ENCODE data around the gene TMCO5A.

- TF ChIP-seq POLR2AphosphoS5 (IDR thresholded peaks at IDR 0.05; ENCODE audit: low read depth, low read length) (no peak), CTCF (IDR thresholded peaks at IDR 0.05) (no peak), SIN3A (IDR thresholded peaks at IDR 0.05; ENCODE audit: borderline replicate concordance, insufficient read depth, low read depth, low read length) (no peak), REST (IDR thresholded peaks at IDR 0.05; ENCODE audit: insufficient read depth in 1 of 2, low read depth in 2 of 2, low read length in 1 of 2) (no peak), TCF7L2 (IDR thresholded peaks at IDR 0.05; ENCODE audit: low read depth, low read length) (no peak)
These were observed 3.1 kb upstream of the TMCO5A start for GRCh38 chr15:37931321-37931720.

All from Panc1 (cell line).